HG02938 (cell line): ENCODE data around the gene ZNF835.

Experiments
- ATAC-seq: cut with Tn5 transposase; IDR thresholded peaks from one replicate; pipeline ENCODE4 v1.9.1; 2021; ENCODE audit warnings: mild to moderate bottlenecking, moderate library complexity; ENCODE audit not compliant: unreplicated experiment

The ZNF835 gene

GRCh38 chr19:56663931-56664500 is 7.5 kb downstream of the ZNF835 start:
- ATAC-seq: no peak

GRCh38 chr19:56661248-56661647 is 10.3 kb downstream of the ZNF835 start:
- no peak for ATAC-seq

- ATAC-seq: no peak
Measured at GRCh38 chr19:56660381-56661107, 11.0 kb downstream of the ZNF835 start.

DNA sequence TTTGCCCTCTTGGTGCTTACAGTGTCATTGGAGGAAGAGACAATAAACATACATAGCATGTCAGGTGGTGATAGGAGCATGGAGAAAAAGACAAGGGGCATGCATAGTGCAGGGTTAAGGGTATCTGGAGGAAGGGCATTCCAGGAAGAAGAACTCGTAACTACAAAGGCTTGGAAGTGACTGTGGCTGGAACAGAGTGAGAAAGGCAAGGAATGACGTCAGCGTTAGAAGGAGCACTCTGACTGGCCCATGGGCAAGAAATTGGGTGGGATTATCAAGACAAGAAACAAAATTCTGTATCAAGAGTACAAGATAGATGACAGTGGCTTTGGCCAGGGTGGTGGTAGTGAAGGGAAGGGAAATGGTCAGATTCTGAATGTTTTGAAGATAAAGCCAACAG is 17.4 kb downstream of the ZNF835 start:
- ATAC-seq: no peak

DNA sequence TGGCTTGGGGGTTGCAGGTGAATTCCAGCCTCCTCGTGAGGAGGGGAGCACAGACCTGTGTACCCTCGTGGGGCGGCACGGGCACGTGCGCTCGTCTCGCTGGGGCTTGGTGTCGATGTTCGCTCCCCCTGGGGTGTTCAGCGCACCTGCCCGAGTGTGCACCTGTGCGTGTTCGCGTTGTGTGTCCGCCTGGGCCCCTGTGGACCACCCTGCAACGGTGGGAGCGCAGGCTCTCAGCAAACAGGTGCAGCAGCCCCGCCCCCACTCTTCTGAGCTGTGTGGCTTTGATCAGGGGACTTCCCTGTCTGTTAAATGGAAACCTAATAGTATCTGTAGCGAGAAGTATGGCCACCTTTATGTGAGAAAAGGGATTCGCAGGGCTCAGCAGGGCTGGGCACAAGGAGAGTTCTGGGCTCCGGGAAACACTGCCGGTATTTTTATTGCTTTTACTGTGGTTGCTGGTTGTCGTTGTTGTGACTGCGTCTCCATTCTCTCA is 28.0 kb downstream of the ZNF835 start:
- no peak for ATAC-seq

DNA sequence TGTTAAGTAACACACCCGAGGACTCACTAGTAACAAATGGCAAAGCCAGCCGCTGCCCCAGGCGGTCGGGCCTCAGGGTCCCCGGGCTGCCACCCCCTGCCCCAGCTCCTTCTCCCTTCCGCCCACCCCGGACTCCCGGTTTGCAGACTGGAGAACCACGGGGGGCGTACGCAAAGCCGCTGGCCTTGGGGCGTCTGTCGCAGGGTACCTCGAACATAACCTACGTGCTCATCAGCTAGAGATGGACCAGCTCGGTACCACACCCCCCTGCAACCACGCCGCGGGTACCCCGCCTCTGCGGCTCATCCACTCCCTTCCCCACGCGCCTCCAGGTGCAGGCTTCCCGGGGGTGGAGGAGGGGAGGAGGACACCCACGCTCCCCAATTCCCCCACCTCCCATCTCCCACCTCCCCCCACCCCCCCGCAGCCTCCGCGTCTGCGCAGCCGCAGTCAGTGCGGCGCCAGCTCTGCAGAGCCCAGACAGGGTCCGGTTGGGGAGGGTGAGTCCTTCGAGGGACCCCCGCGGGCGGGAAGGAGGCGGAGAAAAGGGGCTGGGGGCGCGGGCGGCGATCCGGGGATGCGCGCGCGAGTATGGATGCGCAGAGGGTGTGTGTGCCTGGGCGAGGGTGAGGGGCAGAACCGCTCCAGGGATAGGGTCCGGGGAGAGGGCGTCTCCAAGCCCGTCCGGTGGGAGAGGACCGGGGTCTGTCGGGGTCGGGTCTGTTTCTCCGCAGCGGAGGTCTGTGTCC is 28.7 kb downstream of the ZNF835 start, which contains the start of gene SMIM17:
Gene SMIM17, plus strand, starts transcription at position 449 of the 749 bp plus-strand sequence. CDS start 2,509 bp downstream, outside the sequence.
- no peak for ATAC-seq

GRCh38 chr19:56639217-56639616 is 32.3 kb downstream of the ZNF835 start:
- no peak for ATAC-seq

DNA sequence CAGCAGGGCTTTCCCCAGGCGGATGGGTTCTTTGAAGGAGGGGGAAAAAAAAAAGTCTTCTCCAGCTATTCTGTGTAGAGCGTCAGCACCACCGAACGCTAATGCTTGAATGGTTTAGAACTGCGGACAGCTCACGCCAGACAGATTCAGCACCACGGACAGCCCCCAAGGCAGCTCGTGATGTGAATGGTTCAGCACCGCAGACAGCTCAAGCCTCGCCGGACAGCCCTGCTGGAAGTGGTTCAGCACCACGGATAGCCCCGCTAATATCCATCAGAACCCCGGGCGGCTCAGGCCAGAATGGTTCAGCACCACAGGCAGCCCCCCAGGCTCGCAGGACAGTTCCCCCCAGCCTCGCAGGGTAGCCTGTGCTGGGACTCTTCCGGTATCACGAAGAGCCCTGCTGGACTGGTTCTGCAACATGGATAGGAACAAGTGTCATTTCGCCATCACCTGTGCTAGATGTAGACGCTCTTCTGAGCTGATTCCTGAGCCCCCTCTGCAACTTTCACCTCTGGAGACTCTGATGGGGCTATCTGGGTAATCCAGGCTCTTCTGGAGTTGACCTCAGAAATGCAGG is 33.5 kb downstream of the ZNF835 start:
- no peak for ATAC-seq

DNA sequence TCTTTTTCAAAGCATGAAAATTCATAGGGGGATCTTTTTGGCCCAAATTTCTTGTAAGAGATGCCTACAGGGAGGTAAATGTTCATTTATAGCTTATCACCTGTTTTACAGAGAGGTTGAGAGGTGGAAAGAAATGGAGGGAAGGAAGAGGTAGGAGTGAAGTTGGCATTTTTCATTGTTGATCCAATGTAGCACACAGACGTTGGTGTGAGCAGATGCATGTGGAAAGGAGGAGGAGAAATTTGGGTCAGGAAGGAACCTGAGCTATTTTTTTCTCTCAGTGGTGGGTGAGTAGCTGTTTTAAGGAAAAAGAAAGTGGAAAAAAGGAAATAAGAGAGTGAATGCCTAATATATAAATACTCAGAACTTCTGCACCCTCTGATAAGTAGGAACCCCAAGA is 38.5 kb downstream of the ZNF835 start:
- ATAC-seq: no peak

GRCh38 chr19:56625708-56626107 is 45.8 kb downstream of the ZNF835 start:
- no peak for ATAC-seq

GRCh38 chr19:56623006-56623405 is 48.6 kb downstream of the ZNF835 start:
- no peak for ATAC-seq

DNA sequence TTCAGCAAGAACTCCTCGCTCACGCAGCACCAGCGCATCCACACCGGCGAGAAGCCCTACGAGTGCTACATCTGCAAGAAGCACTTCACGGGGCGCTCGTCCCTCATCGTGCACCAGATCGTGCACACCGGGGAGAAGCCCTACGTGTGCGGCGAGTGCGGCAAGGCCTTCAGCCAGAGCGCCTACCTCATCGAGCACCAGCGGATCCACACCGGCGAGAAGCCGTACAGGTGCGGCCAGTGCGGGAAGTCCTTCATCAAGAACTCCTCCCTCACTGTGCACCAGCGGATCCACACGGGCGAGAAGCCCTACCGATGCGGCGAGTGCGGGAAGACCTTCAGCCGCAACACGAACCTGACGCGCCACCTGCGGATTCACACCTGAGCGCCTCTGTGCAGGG is 49.2 kb downstream of the ZNF835 start:
- no peak for ATAC-seq

- no peak for ATAC-seq
Measured at GRCh38 chr19:56619121-56619520, 52.4 kb downstream of the ZNF835 start.

GRCh38 chr19:56617531-56617930 is 54.0 kb downstream of the ZNF835 start:
- ATAC-seq: no peak

- no peak for ATAC-seq
Measured at GRCh38 chr19:56613639-56614038, 57.9 kb downstream of the ZNF835 start.

GRCh38 chr19:56612737-56613136 is 58.8 kb downstream of the ZNF835 start:
- no peak for ATAC-seq
